Fibroblast of lung (primary cell): Measurements from ENCODE around the gene G6PC1.

Experiments used
- EZH2 ChIP-seq: IDR thresholded peaks from 2 replicates; pipeline ENCODE4 v1.5.1; 2012; ENCODE audit warnings: low read length, control low read depth, mild to moderate bottlenecking; ENCODE audit errors: missing control alignments
- TF ChIP-seq, protein P1 (sequence below), 2 donors: IDR thresholded peaks in 1 of 2; conservative IDR thresholded peaks in 1 of 2; 1 replicate in 1 of 2; 2 replicates in 1 of 2; pipeline ENCODE4 v1.5.1; 2011 to 2012; ENCODE audit warnings: low read length in 2 of 2, control low read depth in 1 of 2, inconsistent platforms in 1 of 2, low read depth in 1 of 2, mild to moderate bottlenecking in 1 of 2

DNA sequence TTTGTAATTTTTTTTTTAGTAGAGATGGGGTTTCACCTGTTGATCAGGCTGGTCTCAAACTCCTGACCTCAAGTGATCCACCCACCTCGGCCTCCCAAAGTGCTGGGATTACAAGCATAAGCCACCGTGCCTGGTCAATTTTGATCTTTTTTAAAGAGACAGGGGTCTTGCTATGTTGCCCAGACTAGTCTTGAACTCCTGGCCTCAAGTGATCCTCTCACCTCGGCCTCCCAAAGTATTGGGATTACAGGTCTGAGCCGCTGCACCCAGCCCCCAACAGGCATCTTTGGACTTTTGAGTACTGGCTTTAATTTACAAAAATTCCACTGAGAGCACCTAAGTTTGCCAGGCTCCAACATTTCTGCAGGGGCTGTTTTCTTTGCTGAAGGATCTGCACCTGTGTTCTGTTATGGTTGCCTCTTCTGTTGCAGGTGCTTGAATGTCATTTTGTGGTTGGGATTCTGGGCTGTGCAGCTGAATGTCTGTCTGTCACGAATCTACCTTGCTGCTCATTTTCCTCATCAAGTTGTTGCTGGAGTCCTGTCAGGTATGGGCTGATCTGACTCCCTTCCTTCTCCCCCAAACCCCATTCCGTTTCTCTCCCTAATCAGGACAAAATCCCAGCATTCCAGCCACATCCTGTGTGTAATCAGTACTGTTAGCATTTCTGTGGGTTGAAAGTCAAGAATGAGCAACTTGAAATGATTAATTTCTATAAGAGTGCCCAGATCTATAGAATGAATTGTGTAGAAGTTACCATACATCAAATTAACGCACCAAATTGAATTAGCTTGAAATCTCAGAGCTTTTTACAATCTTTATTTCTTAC is 8.5 kb downstream of the G6PC1 start:
- TF ChIP-seq, protein P1, sequence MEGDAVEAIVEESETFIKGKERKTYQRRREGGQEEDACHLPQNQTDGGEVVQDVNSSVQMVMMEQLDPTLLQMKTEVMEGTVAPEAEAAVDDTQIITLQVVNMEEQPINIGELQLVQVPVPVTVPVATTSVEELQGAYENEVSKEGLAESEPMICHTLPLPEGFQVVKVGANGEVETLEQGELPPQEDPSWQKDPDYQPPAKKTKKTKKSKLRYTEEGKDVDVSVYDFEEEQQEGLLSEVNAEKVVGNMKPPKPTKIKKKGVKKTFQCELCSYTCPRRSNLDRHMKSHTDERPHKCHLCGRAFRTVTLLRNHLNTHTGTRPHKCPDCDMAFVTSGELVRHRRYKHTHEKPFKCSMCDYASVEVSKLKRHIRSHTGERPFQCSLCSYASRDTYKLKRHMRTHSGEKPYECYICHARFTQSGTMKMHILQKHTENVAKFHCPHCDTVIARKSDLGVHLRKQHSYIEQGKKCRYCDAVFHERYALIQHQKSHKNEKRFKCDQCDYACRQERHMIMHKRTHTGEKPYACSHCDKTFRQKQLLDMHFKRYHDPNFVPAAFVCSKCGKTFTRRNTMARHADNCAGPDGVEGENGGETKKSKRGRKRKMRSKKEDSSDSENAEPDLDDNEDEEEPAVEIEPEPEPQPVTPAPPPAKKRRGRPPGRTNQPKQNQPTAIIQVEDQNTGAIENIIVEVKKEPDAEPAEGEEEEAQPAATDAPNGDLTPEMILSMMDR (conservative IDR thresholded peaks at IDR 0.05 in 1 of 2, IDR thresholded peaks at IDR 0.05 in 1 of 2; ENCODE audit: low read depth in 1 of 2, low read length in 2 of 2), result no peak
- no peak for TF ChIP-seq EZH2
